GM12873 (cell line): ENCODE data around the gene PROSER2.

Source experiments
- CTCF ChIP-seq: IDR thresholded peaks from 2 replicates; pipeline ENCODE4 v1.5.1; 2012; ENCODE audit warnings: low read depth, mild to moderate bottlenecking, moderate library complexity, low read length, control low read depth; ENCODE audit not compliant: insufficient read depth; ENCODE audit errors: missing control alignments

The PROSER2 gene

GRCh38 chr10:11861341-11861740 is 38.2 kb downstream of the PROSER2 start:
- no peak for TF ChIP-seq CTCF

- no peak for TF ChIP-seq CTCF
Observed at GRCh38 chr10:11861811-11862428, 38.8 kb downstream of the PROSER2 start.

- no peak for TF ChIP-seq CTCF
Observed at GRCh38 chr10:11863353-11864109, 40.4 kb downstream of the PROSER2 start.

- TF ChIP-seq CTCF = no peak
Observed at GRCh38 chr10:11864727-11865126, 41.6 kb downstream of the PROSER2 start.

GRCh38 chr10:11865561-11865960 is 42.4 kb downstream of the PROSER2 start:
- no peak for TF ChIP-seq CTCF

- no peak for TF ChIP-seq CTCF
Observed at GRCh38 chr10:11866199-11866925, 43.2 kb downstream of the PROSER2 start.

GRCh38 chr10:11869219-11869618 is 46.1 kb downstream of the PROSER2 start:
- TF ChIP-seq CTCF = no peak
